HG03196 (cell line): ENCODE results near the gene MTUS2.

Experiments
- ATAC-seq: cut with Tn5 transposase; IDR thresholded peaks from one replicate; pipeline ENCODE4 v1.9.1; 2021; ENCODE audit not compliant: unreplicated experiment

Gene MTUS2

GRCh38 chr13:28856287-28856686, 36.1 kb downstream of the MTUS2 start:
- ATAC-seq: no peak

- no peak for ATAC-seq
Measured at GRCh38 chr13:28859069-28859468, 38.9 kb downstream of the MTUS2 start.

GRCh38 chr13:28859717-28860116, 39.6 kb downstream of the MTUS2 start:
- no peak for ATAC-seq

- ATAC-seq: no peak
Measured at GRCh38 chr13:28864544-28864943, 44.4 kb downstream of the MTUS2 start.

GRCh38 chr13:28865149-28865744, 45.1 kb downstream of the MTUS2 start:
- ATAC-seq: no peak

GRCh38 chr13:28865951-28866350, 45.8 kb downstream of the MTUS2 start:
- ATAC-seq: no peak

- no peak for ATAC-seq
Measured at GRCh38 chr13:28866932-28867331, 46.8 kb downstream of the MTUS2 start.

- ATAC-seq: no peak
Measured at GRCh38 chr13:28867564-28867963, 47.4 kb downstream of the MTUS2 start.

GRCh38 chr13:28872427-28873176, 52.5 kb downstream of the MTUS2 start:
- ATAC-seq: no peak

GRCh38 chr13:28875846-28876615, 55.9 kb downstream of the MTUS2 start:
- ATAC-seq: no peak

- ATAC-seq: no peak
Measured at GRCh38 chr13:28877408-28877807, 57.3 kb downstream of the MTUS2 start.

- ATAC-seq: no peak
Measured at GRCh38 chr13:28885181-28885580, 65.0 kb downstream of the MTUS2 start.

- ATAC-seq: no peak
Measured at GRCh38 chr13:28889086-28889732, 69.1 kb downstream of the MTUS2 start.

GRCh38 chr13:28890712-28891111, 70.6 kb downstream of the MTUS2 start:
- no peak for ATAC-seq

GRCh38 chr13:28918030-28918429, 97.9 kb downstream of the MTUS2 start:
- ATAC-seq: no peak

GRCh38 chr13:28922341-28922740, 102.2 kb downstream of the MTUS2 start:
- ATAC-seq: no peak

- no peak for ATAC-seq
Measured at GRCh38 chr13:28935104-28935503, 115.0 kb downstream of the MTUS2 start.

- ATAC-seq: no peak
Measured at GRCh38 chr13:28942906-28943305, 122.8 kb downstream of the MTUS2 start.

- ATAC-seq: no peak
Measured at GRCh38 chr13:28953714-28954418, 133.7 kb downstream of the MTUS2 start.

- ATAC-seq: no peak
Measured at GRCh38 chr13:28954419-28954725, 134.2 kb downstream of the MTUS2 start.

- ATAC-seq: no peak
Measured at GRCh38 chr13:28954810-28955209, 134.7 kb downstream of the MTUS2 start.
